ENCODE measurements around the gene TM4SF5.
A peak's percentile ranks its signal among the peaks of the same experiment; 100 is the strongest.

TM4SF5 gene

DNA sequence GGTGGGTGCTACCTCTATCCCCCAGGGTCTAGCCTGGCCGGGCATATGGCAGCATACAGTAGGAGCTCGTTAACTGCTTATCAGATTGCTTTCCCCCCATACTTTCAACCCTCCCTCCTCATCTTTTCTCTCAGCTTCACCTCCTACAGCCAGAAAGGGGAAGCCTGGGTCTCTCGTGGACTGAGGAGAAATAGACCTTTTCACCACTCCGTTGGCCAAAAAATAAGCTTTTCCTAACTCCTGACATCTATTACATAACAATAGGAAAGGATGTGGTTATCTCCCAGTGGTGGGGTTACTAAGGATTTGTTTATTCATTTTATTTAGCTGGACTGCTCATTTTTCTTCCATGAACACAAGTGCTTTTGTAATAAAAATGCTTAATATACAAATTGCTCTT lies 23.0 kb upstream of the TM4SF5 start:
- DNase-seq, result no peak

DNA sequence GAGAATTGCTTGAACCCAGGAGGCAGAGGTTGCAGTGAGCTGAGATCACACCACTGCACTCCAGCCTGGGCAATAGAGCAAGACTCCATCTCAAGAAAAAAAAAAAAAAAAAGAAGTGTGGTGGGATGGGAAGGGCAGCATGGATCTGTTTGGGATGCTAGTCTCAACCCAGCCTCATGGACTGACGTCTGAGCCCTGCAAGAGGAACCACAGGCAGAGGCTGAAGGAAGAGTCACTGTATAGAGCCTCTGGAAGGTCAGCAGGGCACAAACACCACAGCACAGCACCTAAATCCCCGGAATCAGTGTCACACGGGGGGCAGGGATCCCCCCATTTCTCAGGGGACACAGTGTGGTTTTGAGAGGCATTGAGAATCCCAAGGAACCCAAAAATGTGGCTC lies 21.1 kb upstream of the TM4SF5 start:
- no peak for DNase-seq

DNA sequence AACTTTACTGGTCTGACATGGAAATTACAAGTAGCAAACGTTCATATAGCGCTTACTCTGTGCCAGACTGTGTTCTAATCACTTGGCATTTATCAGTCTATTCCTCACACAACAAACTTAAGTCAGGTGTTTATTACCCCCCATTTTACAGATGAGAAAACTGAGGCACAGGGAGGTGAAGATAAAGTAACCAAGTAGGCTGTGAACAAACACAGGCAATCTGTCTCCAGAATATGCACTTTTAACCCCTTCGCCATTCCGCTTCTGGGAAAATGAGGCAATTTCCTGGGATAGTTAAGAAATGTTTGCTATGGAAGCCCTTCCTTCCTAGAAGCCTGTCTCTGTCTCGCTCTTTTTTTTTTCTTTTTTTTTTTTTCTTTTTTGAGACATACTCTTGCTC lies 19.8 kb upstream of the TM4SF5 start:
- no peak for DNase-seq

DNA sequence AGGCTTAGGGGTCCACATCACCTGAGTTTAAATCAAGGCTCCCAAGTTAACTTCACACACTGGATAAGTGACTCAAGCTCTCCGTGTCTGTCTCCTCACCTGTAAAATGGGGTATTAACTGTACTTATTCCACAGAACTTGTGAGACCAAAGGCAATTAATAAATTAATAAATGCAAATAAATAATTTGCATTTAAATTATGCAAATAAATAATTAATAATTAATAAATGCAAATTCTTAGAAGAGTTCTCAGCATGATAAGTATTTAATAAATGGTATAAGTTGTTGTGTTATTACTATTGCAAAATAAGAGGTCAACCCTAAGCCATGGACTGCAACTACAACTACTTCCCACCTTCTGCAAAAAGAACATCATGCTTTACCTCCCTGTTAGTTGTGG lies 18.3 kb upstream of the TM4SF5 start:
- DNase-seq, result no peak

DNA sequence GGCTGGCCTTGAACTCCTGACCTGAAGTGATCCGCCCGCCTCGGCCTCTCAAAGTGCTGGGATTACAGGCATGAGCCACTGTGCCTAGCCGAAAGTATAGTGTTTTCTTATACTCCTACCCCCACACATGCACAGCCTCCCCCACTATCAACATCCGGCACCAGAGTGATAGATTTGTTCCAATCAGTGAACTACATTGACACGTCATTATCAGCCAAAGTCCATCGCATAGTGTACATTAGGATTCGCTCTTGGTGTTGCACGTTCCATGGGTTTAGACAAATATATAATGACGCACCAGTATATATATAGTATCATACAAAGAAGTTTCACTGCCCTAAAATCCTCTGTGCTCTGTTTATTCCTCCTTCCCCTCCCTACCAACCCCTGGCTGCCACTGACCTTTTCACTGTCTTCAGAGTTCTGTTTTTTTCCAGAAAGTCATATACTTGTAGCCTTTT lies 11.9 kb upstream of the TM4SF5 start:
- no peak for DNase-seq

DNA sequence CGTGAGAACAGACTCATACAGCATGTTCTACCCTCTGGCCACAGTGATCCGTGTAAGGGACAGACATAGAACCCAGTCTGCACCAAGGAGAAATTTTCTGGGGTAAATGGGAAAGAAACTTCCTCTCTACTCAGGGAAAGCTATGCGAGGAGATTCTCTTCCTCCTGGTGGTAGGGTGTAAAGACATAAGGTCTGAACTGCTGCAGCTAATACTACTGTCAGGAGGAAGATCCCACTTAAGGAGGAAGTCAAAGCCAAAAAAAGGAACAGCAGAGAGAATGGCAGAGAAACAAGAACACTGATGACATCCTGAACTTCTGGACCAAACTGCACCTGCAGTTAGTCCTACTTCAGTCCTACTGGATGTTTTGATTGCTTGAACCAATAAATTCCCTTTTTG lies 7.1 kb upstream of the TM4SF5 start:
- no peak for DNase-seq

DNA sequence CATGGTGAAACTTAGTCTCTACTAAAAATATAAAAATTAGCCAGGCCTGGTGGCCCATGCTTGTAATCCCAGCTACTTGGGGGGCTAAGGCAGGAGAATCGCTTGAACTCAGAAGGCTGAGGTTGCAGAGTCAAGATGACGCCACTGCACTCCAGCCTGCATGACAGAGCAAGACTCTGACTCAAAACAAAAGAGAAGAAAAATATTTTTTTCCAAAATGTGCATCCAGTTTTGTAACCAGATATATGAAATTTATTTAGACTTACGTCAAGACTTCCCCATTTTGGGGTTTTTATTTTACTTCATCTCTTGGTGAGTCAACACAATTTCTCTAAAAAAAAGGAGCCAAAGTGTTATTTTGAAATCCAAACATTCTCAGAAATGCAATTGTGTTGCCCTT lies 5.5 kb upstream of the TM4SF5 start:
- DNase-seq, result no peak

DNA sequence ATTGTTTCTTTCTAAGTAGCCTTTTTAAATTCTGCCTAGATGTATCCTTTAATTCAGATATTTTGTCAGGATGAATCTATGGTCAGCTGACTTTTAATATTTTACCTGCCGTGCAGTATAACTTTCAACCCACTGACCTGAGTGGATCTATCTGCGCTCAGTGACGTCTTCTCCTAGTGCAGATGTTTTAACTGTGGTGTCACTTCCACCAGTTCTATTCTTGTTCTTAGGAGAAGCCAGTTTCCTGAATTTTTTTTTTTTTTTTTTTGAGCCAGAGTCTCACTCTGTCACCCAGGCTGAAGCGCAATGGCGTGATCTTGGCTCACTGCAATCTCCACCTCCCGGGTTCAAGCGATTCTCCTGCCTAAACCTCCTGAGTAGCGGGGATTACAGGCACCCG lies 5.0 kb upstream of the TM4SF5 start:
- DNase-seq, result no peak

DNA sequence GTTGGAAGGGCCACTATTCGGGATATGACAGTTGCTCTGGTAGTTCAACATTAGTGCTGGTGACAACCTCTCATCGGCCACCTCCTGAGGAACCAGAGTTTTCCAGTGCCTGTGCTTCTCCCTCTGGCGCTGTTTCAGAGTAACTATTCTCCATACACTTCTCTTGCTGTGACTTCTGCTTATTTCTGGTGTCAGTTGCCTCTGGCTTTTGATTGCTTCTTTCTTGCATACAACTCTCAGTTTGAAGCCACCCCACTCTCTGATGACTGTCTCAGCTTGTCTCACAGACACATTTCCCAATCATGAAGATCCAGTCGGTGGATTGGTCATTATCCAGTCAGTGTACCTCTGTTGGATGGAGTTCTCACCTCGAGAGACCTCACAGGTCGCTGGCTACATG lies 3.4 kb upstream of the TM4SF5 start:
- DNase-seq, result no peak

DNA sequence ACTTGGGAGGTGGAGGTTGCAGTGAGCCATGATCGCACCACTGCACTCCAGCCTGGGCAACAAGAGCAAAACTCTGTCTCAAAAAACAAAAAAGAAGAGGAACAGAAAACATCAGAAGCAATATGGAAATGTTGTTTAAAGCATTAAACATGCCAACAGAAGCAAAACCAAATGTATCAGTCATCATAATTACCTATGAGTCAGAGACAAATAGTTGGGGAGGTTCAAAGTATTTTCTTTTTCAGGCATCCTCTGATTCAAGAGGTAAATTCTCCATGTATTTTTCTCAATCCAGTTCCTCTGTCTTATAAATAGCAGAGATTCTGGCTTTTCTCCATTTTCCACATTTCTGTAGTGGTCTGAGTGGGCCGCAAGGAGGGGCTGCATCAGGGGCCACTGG lies 2.1 kb upstream of the TM4SF5 start:
- DNase-seq, result no peak

DNA sequence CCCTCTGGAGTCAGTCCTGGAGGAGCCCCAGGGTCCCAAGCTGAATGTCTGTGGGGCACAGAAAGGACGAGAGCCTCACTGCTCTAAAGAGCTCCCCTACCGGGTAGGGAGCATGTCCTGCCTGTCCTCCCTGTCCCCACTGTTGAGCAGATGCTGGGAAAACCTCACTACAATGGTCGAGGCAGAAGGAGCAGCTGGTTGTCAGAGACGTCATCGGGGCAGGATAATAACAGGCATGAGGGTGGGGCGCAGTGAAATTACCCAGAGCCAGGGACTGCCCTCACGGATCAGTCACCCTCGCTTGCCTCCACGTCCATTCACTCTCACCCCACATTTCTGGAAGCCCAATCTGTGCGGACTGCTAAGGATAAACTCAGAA lies 538 bp downstream of the TM4SF5 start:
- DNase-seq, result no peak

DNA sequence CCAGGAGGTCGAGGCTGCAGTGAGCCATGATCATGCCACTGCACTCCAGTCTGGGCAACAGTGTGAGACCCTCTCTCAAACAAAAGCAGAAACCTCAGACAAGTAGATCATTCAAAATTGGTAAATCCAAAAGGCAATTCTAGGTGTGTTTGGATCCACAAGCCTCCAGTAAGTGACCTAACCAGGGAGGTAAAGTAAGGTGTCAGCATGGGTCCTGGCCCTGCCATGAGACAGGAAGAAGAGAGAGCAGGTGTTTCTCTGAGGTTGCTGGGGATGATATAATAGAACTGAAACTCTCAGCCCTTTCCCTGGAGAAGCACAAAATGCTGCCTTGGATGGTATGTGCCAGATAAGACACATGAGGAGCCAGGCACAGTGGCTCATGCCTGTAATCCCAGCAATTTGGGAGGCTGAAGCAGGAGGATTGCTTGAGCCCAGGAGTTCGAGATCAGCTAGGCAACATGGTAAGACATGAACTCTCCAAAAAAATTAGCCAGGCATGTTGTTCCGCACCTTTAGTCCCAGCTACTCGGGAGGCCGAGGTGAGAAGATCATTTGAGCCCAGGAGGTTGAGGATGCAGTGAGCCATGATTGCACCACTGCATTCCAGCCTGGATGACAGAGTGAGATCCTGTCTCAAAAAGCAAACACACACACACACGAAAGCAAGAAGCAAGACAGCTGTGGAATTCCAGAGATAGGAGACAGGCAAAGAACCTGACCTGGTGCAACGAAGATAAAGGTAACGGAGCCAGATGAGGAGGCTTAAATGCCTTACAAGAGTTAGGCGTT lies 6.5 kb downstream of the TM4SF5 start:
- DNase-seq, result no peak

DNA sequence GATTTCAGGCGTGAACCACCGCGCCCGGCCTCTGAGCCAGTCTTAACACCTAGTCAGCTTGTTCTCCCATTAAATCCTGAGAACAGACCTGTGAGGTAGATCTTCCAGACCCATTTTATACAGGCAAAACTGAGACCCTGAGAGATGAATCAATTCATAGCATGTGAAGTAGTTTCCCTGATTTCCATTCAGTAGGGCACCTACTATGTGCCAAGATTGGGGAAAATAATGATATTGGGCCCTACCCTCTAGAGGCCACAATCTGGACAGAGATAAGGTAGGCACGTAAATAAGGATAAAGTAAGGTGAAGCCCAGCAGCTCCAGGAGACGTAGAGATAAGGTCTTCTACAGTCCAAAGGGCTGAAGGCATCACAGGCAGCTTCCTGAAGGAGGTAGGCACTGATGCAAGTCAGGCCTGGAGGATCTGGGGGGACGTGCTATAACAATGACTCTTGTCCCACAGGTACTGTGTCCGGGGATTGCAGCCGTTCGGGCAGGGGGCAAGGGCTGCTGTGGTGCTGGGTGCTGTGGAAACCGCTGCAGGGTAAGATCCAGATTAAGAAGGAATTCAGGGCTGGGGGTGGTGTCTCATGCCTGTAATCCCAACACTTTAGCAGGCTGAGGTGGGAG lies 8.8 kb downstream of the TM4SF5 start:
- DNase-seq, result no peak

DNA sequence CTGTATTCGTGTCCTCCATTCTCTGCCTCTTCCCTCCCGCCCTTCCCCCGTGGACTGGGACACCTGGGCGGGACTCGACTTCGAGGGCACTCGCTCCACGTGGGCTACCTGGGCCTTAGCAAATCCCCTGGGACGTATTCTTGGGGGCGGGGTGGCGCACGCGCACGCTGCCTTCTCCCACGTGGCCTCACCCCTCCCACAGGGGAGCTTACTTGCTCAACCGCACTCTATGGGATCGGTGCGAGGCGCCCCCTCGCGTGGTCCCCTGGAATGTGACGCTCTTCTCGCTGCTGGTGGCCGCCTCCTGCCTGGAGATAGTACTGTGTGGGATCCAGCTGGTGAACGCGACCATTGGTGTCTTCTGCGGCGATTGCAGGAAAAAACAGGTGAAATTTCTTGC lies 11.0 kb downstream of the TM4SF5 start:
- DNase-seq, result no peak

DNA sequence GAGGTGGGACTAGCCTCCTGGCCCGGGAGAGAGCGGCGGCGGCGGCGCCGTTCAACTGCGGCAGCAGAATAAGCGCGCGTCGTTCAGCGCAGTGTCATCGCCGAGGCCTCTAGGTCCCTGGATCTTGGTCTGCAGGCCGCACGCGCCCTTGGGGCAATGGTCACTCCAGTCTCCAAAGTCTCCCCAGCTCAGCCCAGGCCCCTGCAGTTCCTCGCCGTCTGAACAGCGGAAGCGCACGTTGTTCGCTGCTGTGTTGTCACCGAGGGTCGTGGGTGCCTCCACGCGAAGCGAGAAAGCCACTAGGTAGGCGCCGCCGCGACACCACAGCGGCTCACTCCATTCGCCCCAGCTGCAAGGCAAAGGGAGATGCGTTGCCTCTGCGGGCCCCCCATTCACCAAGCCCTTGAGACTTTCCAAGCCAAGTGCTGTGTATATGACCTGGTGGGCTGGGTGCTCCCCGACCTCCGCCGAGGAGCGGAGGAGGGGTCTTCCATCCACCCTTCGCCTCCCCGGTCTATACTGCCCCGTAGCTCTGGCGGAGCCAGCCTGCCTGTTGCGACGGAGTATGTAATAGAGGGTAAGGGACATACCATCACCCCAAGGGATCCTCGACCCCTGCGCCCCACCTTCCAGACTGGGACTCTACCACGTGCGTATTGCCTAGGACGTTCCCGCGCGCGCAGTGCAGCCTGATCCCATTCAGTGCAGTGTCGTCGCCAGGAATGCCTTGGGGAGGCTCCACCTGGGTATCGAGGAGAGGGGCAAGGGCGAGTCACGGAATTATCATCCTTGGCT lies 13.8 kb downstream of the TM4SF5 start:
- DNase-seq, result no peak

DNA sequence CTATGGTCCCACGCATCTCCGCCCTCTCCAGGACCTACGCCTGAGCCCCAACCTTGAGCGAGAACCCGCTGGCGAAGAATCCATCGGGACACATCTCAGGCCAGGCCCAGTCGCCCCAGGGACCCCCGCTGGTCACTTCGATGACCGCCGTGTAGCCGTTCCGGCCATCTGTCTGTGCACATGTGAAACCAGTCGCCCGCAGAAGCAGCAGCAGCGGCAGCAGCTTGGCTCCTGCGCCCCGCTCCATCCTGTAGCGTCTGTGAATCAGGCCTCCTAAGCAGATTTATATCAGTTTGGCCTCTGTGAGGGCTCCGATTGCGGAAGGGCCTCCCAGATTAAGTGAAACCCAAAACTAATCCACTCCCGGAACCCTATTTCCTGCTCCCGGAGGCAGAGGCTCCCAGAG lies 14.4 kb downstream of the TM4SF5 start, which contains the start of gene VMO1:
Gene VMO1, minus strand, starts transcription at position 259 of the 406 bp plus-strand sequence. Its CDS starts 12 bp downstream, at position 247.
- no peak for DNase-seq

DNA sequence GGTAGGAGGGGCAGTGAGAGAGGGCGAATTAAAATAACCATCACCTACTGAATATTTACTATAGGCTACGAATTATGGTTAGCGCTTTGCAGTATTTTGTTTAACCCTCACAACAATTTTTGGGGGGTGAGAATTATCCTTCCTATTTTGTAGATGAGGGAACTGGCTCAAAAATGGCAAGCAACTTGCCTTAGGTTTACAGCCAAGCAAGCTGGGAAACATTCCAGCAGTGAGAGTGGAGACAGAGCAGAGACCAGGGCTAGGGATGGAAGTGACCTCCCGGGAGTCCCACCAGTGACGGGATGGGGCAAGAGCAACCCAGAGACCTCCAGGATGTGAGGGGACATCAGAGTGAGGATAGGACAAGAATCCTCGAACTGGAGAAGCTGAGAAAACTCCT lies 14.8 kb downstream of the TM4SF5 start:
- no peak for DNase-seq

DNA sequence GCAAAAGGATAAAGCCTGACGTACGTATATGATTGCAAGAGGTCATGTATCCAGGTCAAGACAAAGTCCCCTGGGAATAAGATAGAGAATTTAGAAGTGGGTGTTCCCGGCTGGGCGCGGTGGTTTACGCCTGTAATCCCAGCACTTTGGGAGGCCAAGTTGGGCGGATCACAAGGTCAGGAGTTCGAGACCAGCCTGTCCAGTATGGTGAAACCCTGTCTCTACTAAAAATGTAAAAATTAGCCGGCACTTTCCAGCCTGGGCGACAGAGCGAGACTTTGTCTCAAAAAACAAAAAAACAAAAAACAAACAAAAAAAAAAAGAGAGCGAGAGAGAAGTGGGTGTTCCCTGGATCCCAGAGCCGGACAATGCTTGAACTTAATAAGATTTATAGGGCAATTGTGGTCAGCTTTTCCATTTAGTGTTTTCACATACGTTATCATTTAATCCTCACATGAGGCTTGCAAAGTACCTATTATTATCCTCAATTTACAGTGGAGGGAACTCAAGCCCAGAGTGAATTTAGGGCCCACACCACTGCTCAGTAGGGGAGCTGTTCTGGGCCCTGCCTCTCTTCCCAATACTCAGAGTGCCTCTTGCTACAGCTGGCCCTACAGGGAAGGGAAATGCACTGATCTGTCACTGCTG lies 16.6 kb downstream of the TM4SF5 start:
- DNase-seq, result no peak

DNA sequence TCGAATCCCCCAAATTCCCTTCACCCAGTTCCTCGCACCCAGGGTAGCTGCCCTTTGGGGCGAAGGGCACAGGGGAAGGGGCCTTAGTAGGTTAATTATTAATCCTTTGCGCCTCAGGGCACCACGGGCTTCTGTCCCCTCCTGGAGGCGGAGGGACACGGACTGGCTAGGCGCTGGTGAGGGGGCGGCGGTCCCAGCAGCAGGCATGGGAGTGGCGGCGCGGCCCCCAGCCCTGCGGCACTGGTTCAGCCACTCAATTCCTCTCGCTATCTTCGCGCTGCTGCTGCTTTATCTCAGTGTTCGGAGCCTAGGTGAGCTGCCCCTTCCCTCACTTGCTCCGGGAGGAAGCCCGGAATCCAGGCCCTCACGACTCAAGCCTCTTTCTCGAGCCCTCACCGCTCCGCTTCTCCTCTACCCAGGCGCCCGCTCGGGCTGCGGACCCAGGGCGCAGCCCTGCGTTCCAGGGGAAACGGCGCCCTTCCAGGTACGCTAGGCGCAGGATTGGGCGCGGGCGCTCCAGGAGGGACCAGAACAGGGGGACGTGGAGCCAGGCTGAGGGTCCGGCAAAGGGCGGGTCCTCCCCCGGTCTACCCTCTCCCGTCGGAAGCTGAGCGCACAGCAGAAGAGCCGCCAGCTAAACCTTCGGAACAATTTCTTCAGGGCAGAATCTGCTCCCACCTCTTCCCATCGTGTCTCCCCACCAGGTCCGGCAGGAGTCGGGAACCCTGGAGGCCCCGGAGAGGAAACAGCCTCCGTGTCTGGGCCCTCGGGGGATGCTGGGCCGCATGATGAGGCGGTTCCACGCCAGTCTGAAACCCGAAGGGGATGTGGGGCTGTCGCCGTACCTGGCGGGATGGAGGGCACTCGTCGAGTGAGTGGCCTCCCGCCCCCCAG lies 17.4 kb downstream of the TM4SF5 start, which contains the start of gene GLTPD2:
Gene GLTPD2, plus strand, starts transcription at position 158 of the 894 bp plus-strand sequence. Its CDS starts 48 bp downstream, at position 206.
- DNase-seq, result no peak

DNA sequence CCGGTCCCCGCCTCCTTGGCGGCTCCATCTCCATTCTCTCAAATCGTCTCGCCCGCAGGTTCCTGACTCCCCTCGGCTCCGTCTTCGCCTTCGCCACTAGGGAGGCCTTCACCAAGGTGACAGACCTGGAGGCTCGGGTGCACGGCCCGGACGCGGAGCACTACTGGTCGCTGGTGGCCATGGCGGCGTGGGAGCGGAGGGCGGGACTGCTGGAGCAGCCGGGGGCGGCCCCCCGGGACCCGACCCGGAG lies 17.9 kb downstream of the TM4SF5 start:
- DNase-seq, result no peak

DNA sequence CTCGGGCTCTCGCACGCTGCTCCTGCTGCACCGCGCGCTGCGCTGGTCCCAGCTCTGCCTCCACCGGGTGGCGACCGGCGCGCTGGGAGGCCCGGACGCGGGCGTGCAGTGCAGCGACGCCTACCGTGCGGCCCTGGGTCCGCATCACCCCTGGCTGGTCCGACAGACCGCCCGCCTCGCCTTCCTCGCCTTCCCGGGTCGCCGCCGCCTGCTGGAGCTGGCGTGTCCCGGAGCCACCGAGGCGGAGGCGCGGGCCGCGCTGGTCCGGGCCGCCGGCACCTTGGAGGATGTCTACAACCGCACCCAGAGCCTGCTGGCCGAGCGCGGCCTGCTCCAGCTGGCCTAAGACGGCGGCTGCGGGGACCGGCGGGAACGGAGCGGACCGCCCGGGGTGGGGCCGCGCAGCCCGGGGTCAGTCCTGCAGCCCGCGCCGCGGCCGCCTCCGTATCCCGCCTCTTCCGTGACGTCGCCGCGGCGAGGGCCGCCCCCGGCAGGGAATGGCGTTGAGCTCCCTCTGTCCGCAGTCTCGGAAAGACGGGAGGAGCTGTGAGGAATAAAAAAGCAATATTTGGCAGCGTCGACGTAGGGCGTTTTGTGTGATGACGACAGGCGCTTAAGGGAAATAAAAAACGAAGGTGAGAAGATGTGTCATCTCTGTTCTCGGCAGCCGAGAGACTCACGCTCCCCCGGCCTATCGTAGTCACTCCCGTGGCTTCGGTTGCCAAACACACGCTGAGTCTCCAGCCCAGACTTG lies 18.4 kb downstream of the TM4SF5 start:
- DNase-seq, result peak; percentile 88

DNA sequence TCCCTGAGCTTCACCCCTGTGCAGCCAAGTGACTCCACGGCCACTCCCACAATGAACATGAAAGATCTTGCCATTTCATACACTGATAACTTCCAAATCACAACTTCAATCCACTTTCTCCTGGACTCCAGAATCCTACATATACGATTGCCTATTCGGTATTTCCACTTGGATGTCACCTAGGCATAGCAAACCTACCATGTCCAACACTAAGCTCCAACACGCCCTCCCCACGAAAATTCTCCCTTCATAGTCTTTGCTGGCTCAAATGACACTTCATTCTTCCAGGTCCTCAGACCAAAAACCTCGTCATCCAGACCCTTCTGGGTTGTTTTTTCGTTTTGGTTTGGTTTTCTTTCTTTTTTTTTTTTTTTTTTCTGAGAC lies 19.0 kb downstream of the TM4SF5 start:
- DNase-seq, result no peak
